GM10266 (cell line): ENCODE data around the gene NXPH1.

Source experiments
- DNase-seq: peaks from one replicate; pipeline ENCODE4 v3.0.0; 2012; ENCODE audit errors: extremely low spot score
- TF ChIP-seq, protein P1 (sequence below): IDR thresholded peaks from 2 replicates; pipeline ENCODE4 v1.5.1; 2012; ENCODE audit warnings: mild to moderate bottlenecking, low read depth; ENCODE audit not compliant: control insufficient read depth, insufficient read depth; ENCODE audit errors: missing control alignments

The NXPH1 gene

GRCh38 chr7:8436965-8437364 is 3.6 kb downstream of the NXPH1 start:
- peak; percentile 81 for DNase-seq
- TF ChIP-seq, protein P1, sequence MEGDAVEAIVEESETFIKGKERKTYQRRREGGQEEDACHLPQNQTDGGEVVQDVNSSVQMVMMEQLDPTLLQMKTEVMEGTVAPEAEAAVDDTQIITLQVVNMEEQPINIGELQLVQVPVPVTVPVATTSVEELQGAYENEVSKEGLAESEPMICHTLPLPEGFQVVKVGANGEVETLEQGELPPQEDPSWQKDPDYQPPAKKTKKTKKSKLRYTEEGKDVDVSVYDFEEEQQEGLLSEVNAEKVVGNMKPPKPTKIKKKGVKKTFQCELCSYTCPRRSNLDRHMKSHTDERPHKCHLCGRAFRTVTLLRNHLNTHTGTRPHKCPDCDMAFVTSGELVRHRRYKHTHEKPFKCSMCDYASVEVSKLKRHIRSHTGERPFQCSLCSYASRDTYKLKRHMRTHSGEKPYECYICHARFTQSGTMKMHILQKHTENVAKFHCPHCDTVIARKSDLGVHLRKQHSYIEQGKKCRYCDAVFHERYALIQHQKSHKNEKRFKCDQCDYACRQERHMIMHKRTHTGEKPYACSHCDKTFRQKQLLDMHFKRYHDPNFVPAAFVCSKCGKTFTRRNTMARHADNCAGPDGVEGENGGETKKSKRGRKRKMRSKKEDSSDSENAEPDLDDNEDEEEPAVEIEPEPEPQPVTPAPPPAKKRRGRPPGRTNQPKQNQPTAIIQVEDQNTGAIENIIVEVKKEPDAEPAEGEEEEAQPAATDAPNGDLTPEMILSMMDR = peak; percentile 88

DNA sequence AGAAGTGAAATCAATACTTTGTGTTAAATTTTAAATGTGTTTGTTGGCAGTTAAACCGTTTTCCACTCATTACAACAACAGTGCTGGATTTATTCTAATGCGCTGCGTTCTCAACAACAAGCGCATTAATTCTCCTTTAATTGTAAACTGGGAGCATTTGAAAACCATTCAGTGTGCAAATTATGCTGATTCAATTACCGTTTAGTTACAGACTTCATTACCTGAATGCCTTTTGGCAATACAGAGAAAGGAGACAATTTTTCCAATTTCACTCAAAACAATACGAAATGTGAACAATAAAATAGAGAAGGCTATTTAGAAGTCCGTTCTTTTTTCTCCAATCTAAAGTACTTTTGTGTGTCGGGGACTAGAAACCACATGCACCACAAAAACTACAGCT is 4.2 kb downstream of the NXPH1 start:
- DNase-seq = no peak
- TF ChIP-seq, protein P1 = no peak

GRCh38 chr7:8440670-8441069 is 7.3 kb downstream of the NXPH1 start:
- TF ChIP-seq, protein P1 = no peak
- no peak for DNase-seq

- DNase-seq = no peak
- TF ChIP-seq, protein P1 = no peak
Measured at GRCh38 chr7:8441106-8441965, 7.9 kb downstream of the NXPH1 start.

- DNase-seq = no peak
- TF ChIP-seq, protein P1 = no peak
Measured at GRCh38 chr7:8442051-8442813, 8.8 kb downstream of the NXPH1 start.

DNA sequence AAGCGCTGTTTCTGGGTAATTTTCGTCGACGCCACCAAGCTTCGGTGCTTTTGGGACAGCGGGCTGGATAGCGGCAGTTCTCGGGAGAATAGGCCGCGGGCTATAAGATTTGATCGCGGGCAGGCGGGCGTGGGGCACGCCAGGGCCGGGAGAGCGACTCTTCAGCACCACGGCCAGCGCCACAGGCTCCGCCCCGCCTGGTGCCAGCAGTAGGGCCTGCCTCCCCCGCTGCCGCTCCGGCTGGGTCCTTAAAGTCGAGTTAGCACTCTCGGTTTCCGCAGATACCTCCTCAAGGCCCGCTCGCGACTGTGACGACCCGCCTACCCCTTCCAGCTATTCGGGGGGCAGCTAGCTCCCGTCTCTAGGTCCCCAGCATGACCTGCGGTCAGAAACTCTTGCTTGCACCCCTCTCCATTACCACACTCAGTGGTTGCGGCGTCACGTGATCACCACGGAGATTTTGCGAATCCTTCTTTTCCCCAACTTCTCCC is 9.4 kb downstream of the NXPH1 start:
- TF ChIP-seq, protein P1 = no peak
- DNase-seq = no peak
